Measurements from ENCODE around the gene IPO11.

DNA sequence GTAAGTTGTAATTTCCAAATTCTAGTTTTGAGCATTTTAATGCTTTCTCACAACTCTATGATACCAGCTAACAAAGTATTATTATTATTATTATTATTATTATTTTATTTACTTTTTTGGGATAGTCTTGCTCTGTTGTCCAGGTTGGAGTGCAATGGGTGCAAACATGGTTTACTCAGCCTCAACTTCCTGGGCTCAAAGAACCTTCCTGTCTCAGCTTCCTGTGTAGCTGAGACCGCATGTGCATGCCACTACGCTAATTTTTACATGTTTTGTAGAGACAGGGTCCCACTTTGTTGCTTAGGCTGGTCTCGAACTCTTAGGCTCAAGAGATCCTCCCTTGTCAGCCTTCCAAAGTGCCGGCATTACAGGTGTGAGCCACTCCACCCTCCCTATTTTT lies 193.1 kb downstream of the IPO11 start:
- TF ChIP-seq, protein P1, sequence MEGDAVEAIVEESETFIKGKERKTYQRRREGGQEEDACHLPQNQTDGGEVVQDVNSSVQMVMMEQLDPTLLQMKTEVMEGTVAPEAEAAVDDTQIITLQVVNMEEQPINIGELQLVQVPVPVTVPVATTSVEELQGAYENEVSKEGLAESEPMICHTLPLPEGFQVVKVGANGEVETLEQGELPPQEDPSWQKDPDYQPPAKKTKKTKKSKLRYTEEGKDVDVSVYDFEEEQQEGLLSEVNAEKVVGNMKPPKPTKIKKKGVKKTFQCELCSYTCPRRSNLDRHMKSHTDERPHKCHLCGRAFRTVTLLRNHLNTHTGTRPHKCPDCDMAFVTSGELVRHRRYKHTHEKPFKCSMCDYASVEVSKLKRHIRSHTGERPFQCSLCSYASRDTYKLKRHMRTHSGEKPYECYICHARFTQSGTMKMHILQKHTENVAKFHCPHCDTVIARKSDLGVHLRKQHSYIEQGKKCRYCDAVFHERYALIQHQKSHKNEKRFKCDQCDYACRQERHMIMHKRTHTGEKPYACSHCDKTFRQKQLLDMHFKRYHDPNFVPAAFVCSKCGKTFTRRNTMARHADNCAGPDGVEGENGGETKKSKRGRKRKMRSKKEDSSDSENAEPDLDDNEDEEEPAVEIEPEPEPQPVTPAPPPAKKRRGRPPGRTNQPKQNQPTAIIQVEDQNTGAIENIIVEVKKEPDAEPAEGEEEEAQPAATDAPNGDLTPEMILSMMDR (IDR thresholded peaks at IDR 0.05; ENCODE audit: low read depth, low read length, missing input control), result no peak
- TF ChIP-seq FOXA1 (IDR thresholded peaks at IDR 0.05), result no peak
- no peak for TF ChIP-seq TAF1 (conservative IDR thresholded peaks at IDR 0.05)

Data from liver (tissue), 3 donors.